RPMI8226 (cell line): Measurements from ENCODE around the gene PDE11A.

Experiments used
- DNase-seq: peaks from one replicate; pipeline ENCODE4 v3.0.0-alpha.2; 2015

PDE11A gene

GRCh38 chr2:177592397-177592796, 480.2 kb downstream of the PDE11A start:
- DNase-seq = no peak

GRCh38 chr2:177589186-177589585, 483.4 kb downstream of the PDE11A start:
- DNase-seq = no peak

GRCh38 chr2:177588671-177589070, 483.9 kb downstream of the PDE11A start:
- DNase-seq = no peak

- no peak for DNase-seq
Observed at GRCh38 chr2:177587371-177587770, 485.2 kb downstream of the PDE11A start.

GRCh38 chr2:177586154-177586553, 486.4 kb downstream of the PDE11A start:
- no peak for DNase-seq

GRCh38 chr2:177585234-177585863, 487.2 kb downstream of the PDE11A start:
- no peak for DNase-seq

GRCh38 chr2:177584030-177584692, 488.4 kb downstream of the PDE11A start:
- no peak for DNase-seq

- no peak for DNase-seq
Observed at GRCh38 chr2:177582000-177582399, 490.6 kb downstream of the PDE11A start.

GRCh38 chr2:177579486-177580036, 493.0 kb downstream of the PDE11A start:
- no peak for DNase-seq

- DNase-seq = no peak
Observed at GRCh38 chr2:177578454-177578853, 494.1 kb downstream of the PDE11A start.

- no peak for DNase-seq
Observed at GRCh38 chr2:177577075-177577474, 495.5 kb downstream of the PDE11A start.

GRCh38 chr2:177575358-177575757, 497.2 kb downstream of the PDE11A start:
- DNase-seq = no peak

GRCh38 chr2:177574356-177574755, 498.2 kb downstream of the PDE11A start:
- no peak for DNase-seq
